Measurements from ENCODE around the gene RUNDC3A.
"Not testable (repeated sequence)": the region's sequence is repeated elsewhere in the genome, so short reads cannot be mapped to it uniquely, and the experiment has no call there.

Gene RUNDC3A

GRCh38 chr17:44334727-44335126, 26.3 kb downstream of the RUNDC3A start:
- TF ChIP-seq, protein P1, sequence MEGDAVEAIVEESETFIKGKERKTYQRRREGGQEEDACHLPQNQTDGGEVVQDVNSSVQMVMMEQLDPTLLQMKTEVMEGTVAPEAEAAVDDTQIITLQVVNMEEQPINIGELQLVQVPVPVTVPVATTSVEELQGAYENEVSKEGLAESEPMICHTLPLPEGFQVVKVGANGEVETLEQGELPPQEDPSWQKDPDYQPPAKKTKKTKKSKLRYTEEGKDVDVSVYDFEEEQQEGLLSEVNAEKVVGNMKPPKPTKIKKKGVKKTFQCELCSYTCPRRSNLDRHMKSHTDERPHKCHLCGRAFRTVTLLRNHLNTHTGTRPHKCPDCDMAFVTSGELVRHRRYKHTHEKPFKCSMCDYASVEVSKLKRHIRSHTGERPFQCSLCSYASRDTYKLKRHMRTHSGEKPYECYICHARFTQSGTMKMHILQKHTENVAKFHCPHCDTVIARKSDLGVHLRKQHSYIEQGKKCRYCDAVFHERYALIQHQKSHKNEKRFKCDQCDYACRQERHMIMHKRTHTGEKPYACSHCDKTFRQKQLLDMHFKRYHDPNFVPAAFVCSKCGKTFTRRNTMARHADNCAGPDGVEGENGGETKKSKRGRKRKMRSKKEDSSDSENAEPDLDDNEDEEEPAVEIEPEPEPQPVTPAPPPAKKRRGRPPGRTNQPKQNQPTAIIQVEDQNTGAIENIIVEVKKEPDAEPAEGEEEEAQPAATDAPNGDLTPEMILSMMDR (IDR thresholded peaks at IDR 0.05; ENCODE audit: insufficient read depth, low read length, missing control alignments): no peak
- ChIA-PET CTCF (interaction anchor here (9.2 kb wide), 1 partner anchor 125 kb away, joined by 130 read pairs; no protein-coding TSS in a partner anchor), POLR2A (no interaction called here)
- H3K4me3 ChIP-seq (ENCODE audit: low read depth, low read length): no peak overlapping the region
- no peak for DNase-seq (ENCODE audit: low read depth, low spot score)

DNA sequence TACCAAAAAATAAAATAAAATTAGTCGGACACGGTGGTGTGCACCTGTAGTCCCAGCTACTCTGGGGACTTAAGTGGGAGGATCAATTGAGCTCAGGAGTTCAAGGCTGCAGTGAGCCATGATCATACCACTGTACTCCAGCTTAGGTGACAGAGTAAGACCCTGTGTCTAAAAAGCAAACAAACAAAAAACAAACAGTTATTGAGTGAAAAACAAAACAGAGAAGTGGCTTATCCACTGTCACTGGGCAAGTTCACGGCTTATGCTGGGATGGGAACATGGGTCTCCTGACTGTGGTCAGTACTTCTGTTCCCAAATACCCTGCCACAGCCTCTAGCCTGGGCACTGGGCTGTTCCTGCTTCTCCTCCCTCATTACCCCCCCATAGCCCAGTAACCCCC, 27.2 kb downstream of the RUNDC3A start:
- no peak overlapping the region for H3K4me3 ChIP-seq (ENCODE audit: low read depth, low read length)
- DNase-seq (ENCODE audit: low read depth, low spot score): no peak
- CTCF ChIA-PET: interaction anchor here (2.2 to 9.2 kb wide), 2 partner anchors 9 to 125 kb away, joined by 7 to 130 read pairs; partner anchors contain the start of gene GRN
- POLR2A ChIA-PET: no interaction called here
- TF ChIP-seq, protein P1 (IDR thresholded peaks at IDR 0.05; ENCODE audit: insufficient read depth, low read length, missing control alignments): no peak

DNA sequence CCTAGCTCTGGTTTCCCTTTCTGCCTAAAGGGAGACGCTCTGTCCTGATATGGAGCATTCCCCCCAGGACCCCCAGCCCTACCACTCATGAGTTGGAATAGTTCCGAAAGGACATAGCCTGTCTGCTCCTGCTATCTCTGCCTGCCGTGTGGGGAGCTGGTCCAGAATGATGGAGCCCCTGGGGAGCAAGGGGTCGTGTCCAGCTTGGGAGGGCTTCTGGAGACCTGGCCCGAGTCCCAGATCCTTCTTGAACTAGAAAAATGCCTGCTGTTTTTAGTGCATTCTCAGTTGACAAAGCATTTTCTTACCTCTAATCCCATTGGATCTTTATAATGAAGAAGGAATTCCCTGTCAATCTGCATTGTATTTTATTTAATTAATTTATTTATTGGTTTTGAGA, 27.6 kb downstream of the RUNDC3A start:
- POLR2A ChIA-PET: no interaction called here
- no peak for DNase-seq (ENCODE audit: low read depth, low spot score)
- TF ChIP-seq, protein P1 (IDR thresholded peaks at IDR 0.05; ENCODE audit: insufficient read depth, low read length, missing control alignments): no peak
- H3K4me3 ChIP-seq (ENCODE audit: low read depth, low read length): no peak overlapping the region
- CTCF ChIA-PET: interaction anchor here (2.2 to 9.2 kb wide), 2 partner anchors 9 to 126 kb away, joined by 7 to 130 read pairs; partner anchors contain the start of gene GRN

- TF ChIP-seq, protein P1 (IDR thresholded peaks at IDR 0.05; ENCODE audit: insufficient read depth, low read length, missing control alignments): no peak
- ChIA-PET CTCF (interaction anchor here (0.6 to 4.8 kb wide), 6 partner anchors 7 to 184 kb away, joined by 3 to 43 read pairs (median 3); partner anchors contain the start of gene FAM171A2), POLR2A (no interaction called here)
- no peak for DNase-seq (ENCODE audit: low read depth, low spot score)
- no peak overlapping the region for H3K4me3 ChIP-seq (ENCODE audit: low read depth, low read length)
These were observed 30.3 kb downstream of the RUNDC3A start for GRCh38 chr17:44338702-44339101.

DNA sequence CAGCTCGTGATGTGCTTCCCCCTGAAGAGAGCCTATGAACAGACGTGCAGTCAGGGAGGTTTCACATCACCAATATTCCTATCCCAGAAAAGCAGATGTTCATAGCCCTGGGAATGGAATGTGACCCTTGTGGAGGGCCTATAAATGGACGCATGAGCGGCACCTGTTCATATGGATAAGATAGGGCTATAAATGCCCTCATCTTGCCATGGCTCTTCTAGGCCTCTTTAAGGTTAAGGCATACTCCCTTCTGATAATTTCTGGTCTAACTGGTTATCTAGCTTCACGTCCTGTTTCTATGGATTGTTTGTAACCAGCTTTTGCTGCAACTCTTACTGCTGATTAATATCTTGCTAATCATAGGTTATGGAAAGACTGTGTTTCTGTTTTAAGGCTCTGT, 32.2 kb downstream of the RUNDC3A start:
- DNase-seq (ENCODE audit: low read depth, low spot score); H3K4me3 ChIP-seq (ENCODE audit: low read depth, low read length): not testable (repeated sequence)
- POLR2A ChIA-PET: interaction anchor here (0.6 kb wide), 1 partner anchor 10 kb away, joined by 3 read pairs; no protein-coding TSS in a partner anchor
- CTCF ChIA-PET: interaction anchor here (1.0 to 4.8 kb wide), 5 partner anchors 9 to 130 kb away, joined by 3 to 43 read pairs (median 16); no protein-coding TSS in a partner anchor

DNA sequence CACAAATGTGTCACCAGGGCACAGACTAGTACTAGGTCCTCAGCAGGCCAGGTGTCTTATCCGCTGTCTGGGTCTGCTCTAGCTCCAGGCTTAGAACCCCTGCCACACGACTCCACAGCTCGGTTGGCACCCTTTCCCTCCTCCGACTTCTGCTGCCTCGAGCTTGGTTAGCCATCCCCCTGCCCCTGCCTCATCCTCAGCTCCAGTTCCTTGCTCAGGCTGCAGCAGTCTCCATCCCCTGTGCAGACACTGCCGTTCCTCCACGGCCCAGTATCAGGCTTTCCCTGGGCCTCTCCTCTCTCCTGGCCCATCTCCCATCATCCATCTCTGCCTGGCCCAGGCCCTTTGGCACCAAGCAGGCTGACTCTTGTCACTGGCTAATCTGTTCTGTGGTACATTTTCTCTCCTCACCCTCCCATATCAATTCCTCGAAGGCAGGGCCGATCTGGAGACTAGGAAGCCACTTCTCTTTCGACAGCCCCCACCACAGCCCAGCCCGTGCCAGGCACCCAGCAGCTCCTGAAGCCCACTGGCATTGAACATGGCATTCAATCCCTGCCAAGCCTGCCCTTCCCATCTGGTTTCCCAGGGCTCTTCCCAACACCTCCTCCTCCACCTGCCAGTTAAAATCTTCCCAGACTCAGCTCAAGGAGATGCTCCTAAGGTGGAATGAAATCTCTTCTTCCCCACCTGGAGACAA, 35.3 kb downstream of the RUNDC3A start:
- POLR2A ChIA-PET: no interaction called here
- no peak for DNase-seq (ENCODE audit: low read depth, low spot score)
- TF ChIP-seq, protein P1 (IDR thresholded peaks at IDR 0.05; ENCODE audit: insufficient read depth, low read length, missing control alignments): no peak
- no peak overlapping the region for H3K4me3 ChIP-seq (ENCODE audit: low read depth, low read length)
- CTCF ChIA-PET: interaction anchor here (1.0 to 3.5 kb wide), 10 partner anchors 8 to 190 kb away, joined by 3 to 37 read pairs (median 6); partner anchors contain the start of gene FAM171A2
